ENCODE measurements around the gene SNORC.

Gene SNORC

DNA sequence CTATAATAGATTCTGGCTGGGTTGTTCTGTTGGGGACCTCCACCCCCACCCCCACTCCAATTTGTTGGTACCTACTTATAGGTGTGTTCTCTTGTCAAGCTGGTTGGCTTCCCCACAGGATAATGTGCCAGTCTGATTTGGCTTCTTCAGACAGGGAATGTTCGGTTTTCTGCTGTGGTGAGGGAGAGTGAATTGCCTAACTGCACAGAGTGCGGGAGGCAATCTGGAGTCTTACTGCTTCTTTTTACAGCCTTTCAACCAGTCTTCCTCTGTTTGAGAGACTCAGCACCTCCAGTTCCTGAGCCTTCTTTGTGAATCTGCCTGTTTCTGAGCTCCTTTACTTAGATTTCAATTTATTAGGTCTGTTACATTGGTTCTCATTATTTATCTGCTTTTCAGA is 27.4 kb upstream of the SNORC start:
- TF ChIP-seq PATZ1 (CRISPR knock-in tag; IDR thresholded peaks at IDR 0.05; ENCODE audit: borderline replicate concordance) (no peak), ZNF8 (CRISPR knock-in tag; IDR thresholded peaks at IDR 0.05) (no peak), RARB (CRISPR knock-in tag; IDR thresholded peaks at IDR 0.05) (no peak), TOX (CRISPR knock-in tag; IDR thresholded peaks at IDR 0.05; ENCODE audit: borderline replicate concordance) (no peak), ZNF565 (CRISPR knock-in tag; conservative IDR thresholded peaks at IDR 0.05; ENCODE audit: low read depth) (no peak), ZFP3 (CRISPR knock-in tag; IDR thresholded peaks at IDR 0.05) (no peak), PPARA (CRISPR knock-in tag; IDR thresholded peaks at IDR 0.05; ENCODE audit: borderline replicate concordance) (no peak), ZNF70 (CRISPR knock-in tag; IDR thresholded peaks at IDR 0.05) (no peak), CSRNP3 (CRISPR knock-in tag; IDR thresholded peaks at IDR 0.05) (no peak), ISL1 (CRISPR knock-in tag; IDR thresholded peaks at IDR 0.05) (no peak), OSR1 (CRISPR knock-in tag; IDR thresholded peaks at IDR 0.05) (no peak), ZC3H10 (CRISPR knock-in tag; IDR thresholded peaks at IDR 0.05) (no peak)
- no peak for ATAC-seq

- ATAC-seq = no peak
- TF ChIP-seq PPARA (CRISPR knock-in tag; IDR thresholded peaks at IDR 0.05; ENCODE audit: borderline replicate concordance) (no peak), ZC3H10 (CRISPR knock-in tag; IDR thresholded peaks at IDR 0.05) (no peak), TCF4 (CRISPR knock-in tag; IDR thresholded peaks at IDR 0.05; ENCODE audit: borderline replicate concordance) (no peak), ZNF70 (CRISPR knock-in tag; IDR thresholded peaks at IDR 0.05) (no peak), ESRRG (CRISPR knock-in tag; IDR thresholded peaks at IDR 0.05) (no peak), CSRNP3 (CRISPR knock-in tag; IDR thresholded peaks at IDR 0.05) (no peak), BACH2 (CRISPR knock-in tag; IDR thresholded peaks at IDR 0.05; ENCODE audit: borderline replicate concordance) (no peak), ZFP30 (CRISPR knock-in tag; IDR thresholded peaks at IDR 0.05) (no peak)
- TF ChIP-seq, protein P1, sequence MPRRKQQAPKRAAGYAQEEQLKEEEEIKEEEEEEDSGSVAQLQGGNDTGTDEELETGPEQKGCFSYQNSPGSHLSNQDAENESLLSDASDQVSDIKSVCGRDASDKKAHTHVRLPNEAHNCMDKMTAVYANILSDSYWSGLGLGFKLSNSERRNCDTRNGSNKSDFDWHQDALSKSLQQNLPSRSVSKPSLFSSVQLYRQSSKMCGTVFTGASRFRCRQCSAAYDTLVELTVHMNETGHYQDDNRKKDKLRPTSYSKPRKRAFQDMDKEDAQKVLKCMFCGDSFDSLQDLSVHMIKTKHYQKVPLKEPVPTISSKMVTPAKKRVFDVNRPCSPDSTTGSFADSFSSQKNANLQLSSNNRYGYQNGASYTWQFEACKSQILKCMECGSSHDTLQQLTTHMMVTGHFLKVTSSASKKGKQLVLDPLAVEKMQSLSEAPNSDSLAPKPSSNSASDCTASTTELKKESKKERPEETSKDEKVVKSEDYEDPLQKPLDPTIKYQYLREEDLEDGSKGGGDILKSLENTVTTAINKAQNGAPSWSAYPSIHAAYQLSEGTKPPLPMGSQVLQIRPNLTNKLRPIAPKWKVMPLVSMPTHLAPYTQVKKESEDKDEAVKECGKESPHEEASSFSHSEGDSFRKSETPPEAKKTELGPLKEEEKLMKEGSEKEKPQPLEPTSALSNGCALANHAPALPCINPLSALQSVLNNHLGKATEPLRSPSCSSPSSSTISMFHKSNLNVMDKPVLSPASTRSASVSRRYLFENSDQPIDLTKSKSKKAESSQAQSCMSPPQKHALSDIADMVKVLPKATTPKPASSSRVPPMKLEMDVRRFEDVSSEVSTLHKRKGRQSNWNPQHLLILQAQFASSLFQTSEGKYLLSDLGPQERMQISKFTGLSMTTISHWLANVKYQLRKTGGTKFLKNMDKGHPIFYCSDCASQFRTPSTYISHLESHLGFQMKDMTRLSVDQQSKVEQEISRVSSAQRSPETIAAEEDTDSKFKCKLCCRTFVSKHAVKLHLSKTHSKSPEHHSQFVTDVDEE (CRISPR knock-in tag; IDR thresholded peaks at IDR 0.05) = no peak
Measured at GRCh38 chr2:232843834-232844233, 26.2 kb upstream of the SNORC start.

DNA sequence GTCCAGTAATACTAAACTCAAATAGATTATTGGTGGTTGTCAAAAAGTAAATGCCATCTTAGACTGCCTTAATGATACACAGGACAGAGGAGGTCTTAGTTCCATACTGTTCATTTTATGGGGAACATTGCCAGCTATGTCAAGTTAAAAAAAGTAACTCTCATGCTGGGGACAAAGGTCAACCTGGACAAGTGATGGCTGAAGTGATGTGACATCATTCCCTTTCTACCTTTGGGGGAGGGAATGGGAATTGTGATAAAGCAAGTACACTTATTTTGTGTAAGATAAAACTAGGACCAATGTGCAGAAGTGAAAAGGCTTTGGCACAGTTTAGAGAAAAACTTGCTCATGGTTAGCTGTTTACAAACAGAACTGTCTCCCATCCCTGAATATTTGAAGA is 24.0 kb upstream of the SNORC start:
- no peak for TF ChIP-seq RARB (CRISPR knock-in tag; IDR thresholded peaks at IDR 0.05)
- no peak for TF ChIP-seq CSRNP3 (CRISPR knock-in tag; IDR thresholded peaks at IDR 0.05)
- TF ChIP-seq PATZ1 (CRISPR knock-in tag; IDR thresholded peaks at IDR 0.05; ENCODE audit: borderline replicate concordance) = no peak
- TF ChIP-seq ZFP3 (CRISPR knock-in tag; IDR thresholded peaks at IDR 0.05) = no peak
- TF ChIP-seq OSR1 (CRISPR knock-in tag; IDR thresholded peaks at IDR 0.05) = no peak
- TF ChIP-seq, protein P1 (CRISPR knock-in tag; IDR thresholded peaks at IDR 0.05) = no peak
- no peak for TF ChIP-seq ZC3H10 (CRISPR knock-in tag; IDR thresholded peaks at IDR 0.05)
- TF ChIP-seq ARNTL (CRISPR knock-in tag; IDR thresholded peaks at IDR 0.05; ENCODE audit: borderline replicate concordance, low read depth) = no peak
- TF ChIP-seq CREB5 (CRISPR knock-in tag; IDR thresholded peaks at IDR 0.05; ENCODE audit: low read depth) = no peak
- TF ChIP-seq GLIS3 (CRISPR knock-in tag; IDR thresholded peaks at IDR 0.05) = no peak
- no peak for TF ChIP-seq TCF4 (CRISPR knock-in tag; IDR thresholded peaks at IDR 0.05; ENCODE audit: borderline replicate concordance)
- no peak for TF ChIP-seq ESRRG (CRISPR knock-in tag; IDR thresholded peaks at IDR 0.05)
- TF ChIP-seq ZFP30 (CRISPR knock-in tag; IDR thresholded peaks at IDR 0.05) = no peak
- no peak for TF ChIP-seq ISL1 (CRISPR knock-in tag; IDR thresholded peaks at IDR 0.05)
- TF ChIP-seq TOX (CRISPR knock-in tag; IDR thresholded peaks at IDR 0.05; ENCODE audit: borderline replicate concordance) = no peak
- ATAC-seq = no peak
